ENCODE data around the gene DNAH7.

GRCh38 chr2:195793881-195794280, 274.8 kb downstream of the DNAH7 start:
- no peak for TF ChIP-seq CTCF (optimal IDR thresholded peaks at IDR 0.05 in 1 of 3, IDR thresholded peaks at IDR 0.05 in 1 of 3, conservative IDR thresholded peaks at IDR 0.05 in 1 of 3; ENCODE audit: extremely low read depth in 1 of 3, insufficient read depth in 2 of 3, low read length in 3 of 3)
- TF ChIP-seq EZH2 (IDR thresholded peaks at IDR 0.05; ENCODE audit: low read length): no peak
